K562 (cell line): Measurements from ENCODE around the gene ACOX2. TPM values are rescaled to one million over a fixed set of nuclear protein-coding genes. Genes with fewer than 3 reads are reported as not detected.

Experiments
- ATAC-seq: fragments of 200-7000 bp; cut with Tn5 transposase; 3 replicates; pipeline ENCODE4 v1.9.1; 2020; ENCODE audit warnings: moderate library complexity
- BruUV-seq: library from RNA; stranded (reverse); fragments of 400-500 nt; replicated peaks from 2 replicates; lab custom pipeline; 2021; lab: Mats Ljungman, UMichigan
- CTCF ChIA-PET: fragments of 300-600 bp; formaldehyde crosslinking; extraction: SDS; loops from one replicate; lab custom pipeline; 2021; ENCODE audit warnings: low intra/inter-chr PET ratio; lab: Yijun Ruan, JAX
- POLR2A ChIA-PET: fragments of 300-600, 350-650 bp; sonication (Branson Sonifier 250); formaldehyde crosslinking; extraction: SDS; loops from one replicate; lab custom pipeline; 2021; ENCODE audit warnings: antibody characterized with exemption, inconsistent platforms; lab: Yijun Ruan, JAX
- DNase-seq, 4 experiments: peaks; one replicate each; pipeline versions ENCODE4 v3.0.0 to v3.0.0-alpha.2; 2011 to 2018; ENCODE audit warnings: low spot score in 3 of 4, mixed read lengths in 3 of 4; ENCODE audit errors: extremely low read depth in 1 of 4
- FAIRE-seq: peaks from 2 replicates; lab custom pipeline; 2011; peaks lifted over from hg19 to GRCh38; lab: Jason Lieb, UNC
- H2AFZ ChIP-seq: 2 replicates; pipeline ENCODE4 v1.6.0; 2011; ENCODE audit warnings: low read depth, low read length, control low read depth, inconsistent platforms
- H3K27ac ChIP-seq: fragments of 200-600 bp; 3 replicates; pipeline ENCODE4 v1.8.0; 2011; ENCODE audit warnings: low read depth, mild to moderate bottlenecking, control low read depth, inconsistent platforms, low read length, moderate library complexity, mixed read lengths; ENCODE audit errors: extremely low read depth
- H3K27me3 ChIP-seq, 2 experiments: fragments of 300-600 bp in 1 of 2; 2 replicates in 1 of 2; 3 replicates in 1 of 2; pipeline versions ENCODE4 v1.6.0 to v1.8.0; 2011; ENCODE audit warnings: inconsistent platforms in 2 of 2, low read length in 2 of 2, mild to moderate bottlenecking in 1 of 2, mixed read lengths in 1 of 2, moderate library complexity in 1 of 2; ENCODE audit not compliant: control insufficient read depth in 2 of 2, insufficient read depth in 2 of 2
- H3K36me3 ChIP-seq: fragments of 300-600 bp; 3 replicates; pipeline ENCODE4 v1.8.0; 2011; ENCODE audit warnings: mild to moderate bottlenecking, low read length, inconsistent platforms; ENCODE audit not compliant: control insufficient read depth, insufficient read depth
- H3K4me1 ChIP-seq, 2 experiments: fragments of 200-600 bp in 1 of 2; replicated peaks in 1 of 2; 2 replicates in 1 of 2; 3 replicates in 1 of 2; pipeline versions ENCODE4 v1.5.1 to v1.8.0; 2011; ENCODE audit warnings: inconsistent platforms in 2 of 2, low read length in 2 of 2, mild to moderate bottlenecking in 1 of 2, mixed read lengths in 1 of 2, moderate library complexity in 1 of 2; ENCODE audit not compliant: control insufficient read depth in 2 of 2, insufficient read depth in 2 of 2
- H3K4me2 ChIP-seq: 2 replicates; pipeline ENCODE4 v1.6.1; 2011; ENCODE audit warnings: low read length, control low read depth, inconsistent platforms, mixed read lengths; ENCODE audit not compliant: insufficient read depth
- H3K4me3 ChIP-seq: fragments of 200-600 bp; sonication (generic), shearing (Covaris generic); 2 replicates; pipeline ENCODE4 v1.5.1; 2016; ENCODE audit warnings: control low read depth, inconsistent platforms
- H3K79me2 ChIP-seq: fragments of 200-600 bp; 3 replicates; pipeline ENCODE4 v1.8.0; 2011; ENCODE audit warnings: low read length, inconsistent platforms; ENCODE audit not compliant: control insufficient read depth, insufficient read depth
- H3K9ac ChIP-seq, 2 experiments: 2 replicates each; pipeline versions ENCODE4 v1.6.0 to v1.6.1; 2011; ENCODE audit warnings: low read depth in 2 of 2, low read length in 2 of 2, control low read depth in 1 of 2, inconsistent platforms in 1 of 2, mild to moderate bottlenecking in 1 of 2, mixed read lengths in 1 of 2; ENCODE audit not compliant: insufficient read depth in 1 of 2
- H3K9me1 ChIP-seq: one replicate; pipeline ENCODE4 v1.6.0; 2011; ENCODE audit warnings: inconsistent platforms, mild to moderate bottlenecking, low read length, moderate library complexity; ENCODE audit not compliant: control insufficient read depth, insufficient read depth
- H3K9me3 ChIP-seq: replicated peaks from 2 replicates; pipeline ENCODE4 v1.5.1; 2011; ENCODE audit warnings: low read depth, low read length, inconsistent platforms; ENCODE audit not compliant: control insufficient read depth, insufficient read depth
- H4K20me1 ChIP-seq: replicated peaks from 2 replicates; pipeline ENCODE4 v1.6.1; 2011; ENCODE audit warnings: low read length, inconsistent platforms, mixed read lengths; ENCODE audit not compliant: control insufficient read depth, insufficient read depth
- CCNT2 ChIP-seq: IDR thresholded peaks from 2 replicates; pipeline ENCODE4 v1.6.1; 2011; ENCODE audit warnings: borderline replicate concordance, low read depth, mild to moderate bottlenecking, moderate library complexity, mixed read lengths, low read length; ENCODE audit not compliant: insufficient read length; ENCODE audit errors: extremely low read depth
- POLR2G ChIP-seq: fragments of 200-400 bp; formaldehyde crosslinking; IDR thresholded peaks from 2 replicates; pipeline ENCODE4 v1.6.1; 2017; ENCODE audit warnings: low read depth, mild to moderate bottlenecking, antibody characterized with exemption, low read length, moderate library complexity
- RHOXF2B ChIP-seq: fragments of 250-450 bp; sonication (Bioruptor Pico); conservative IDR thresholded peaks from 2 replicates; pipeline ENCODE4 v1.5.1; 2021
- RREB1 ChIP-seq: fragments of 250-450 bp; sonication (Bioruptor Pico); IDR thresholded peaks from 2 replicates; pipeline ENCODE4 v1.4.0; 2020
- ZBTB8A ChIP-seq: fragments of 450-650 bp; IDR thresholded peaks from 2 replicates; pipeline ENCODE4 v1.6.1; 2018; ENCODE audit warnings: mild to moderate bottlenecking, moderate library complexity; ENCODE audit not compliant: partially characterized antibody
- ZNF253 ChIP-seq: fragments of 250-450 bp; sonication (Bioruptor Pico); conservative IDR thresholded peaks from 2 replicates; pipeline ENCODE4 v1.6.1; 2021; ENCODE audit warnings: mild to moderate bottlenecking
- ZNF41 ChIP-seq: fragments of 250-450 bp; sonication (Bioruptor Pico); conservative IDR thresholded peaks from 2 replicates; pipeline ENCODE4 v1.4.0; 2020; ENCODE audit warnings: mild to moderate bottlenecking
- ZNF778 ChIP-seq: fragments of 450-650 bp; formaldehyde crosslinking; IDR thresholded peaks from 2 replicates; pipeline ENCODE4 v1.4.0; 2020; ENCODE audit warnings: mild to moderate bottlenecking, moderate library complexity
- WGBS: fragments of 100-300 bp; shearing (Covaris generic); methylation state at CpG from one replicate; pipeline ENCODE4 v1.1.6; 2016; ENCODE audit warnings: low coverage, mixed read lengths; ENCODE audit not compliant: insufficient coverage; ENCODE audit errors: missing lambda C conversion rate; 5-methylcytosine and 5-hydroxymethylcytosine counted together
- in situ Hi-C: fragments of 300-500 bp; cut with MboI; formaldehyde crosslinking; loops from 4 replicates; pipeline ENCODE4 v1.15.0; 2018; ENCODE audit warnings: inconsistent platforms, mixed read lengths
- intact Hi-C: fragments of 100-400 bp; cut with micrococcal nuclease; formaldehyde crosslinking; loops from 2 replicates; pipeline ENCODE4 v1.14.2; 2022
- polyA plus RNA-seq, 8 experiments: library from polyadenylated mRNA; depleted of rRNA in 4 of 8; stranded (reverse) in 5 of 8; unstranded in 3 of 8; fragments of >200 nt; fragmentation: Nextera tagmentation in 2 of 8; fragmentation: Illumina TruSeq in 1 of 8; extraction: Ambion mirVana in 2 of 8; extraction: Trizol in 1 of 8; gene quantifications; 2 replicates each; pipeline versions ENCODE4 v1.2.1 to v1.2.3, GENCODE V29; 2011 to 2014; ENCODE audit warnings: inconsistent platforms in 1 of 8, missing spikeins in 1 of 8
- total RNA-seq, 7 experiments: library from RNA; depleted of rRNA in 6 of 7; stranded (reverse); fragments of >200 nt in 6 of 7; fragmentation: Illumina TruSeq in 2 of 7; extraction: Trizol in 2 of 7; gene quantifications; 2 replicates each; pipeline versions ENCODE4 v1.2.1 to v1.2.3, GENCODE V29; 2011 to 2021; ENCODE audit warnings: low replicate concordance in 1 of 7
- TF ChIP-seq, protein P1 (sequence below), 2 experiments: fragments of 200-800 bp in 1 of 2; sonication (Bioruptor generic) in 1 of 2; sonication (generic) in 1 of 2; formaldehyde crosslinking in 1 of 2; IDR thresholded peaks in 1 of 2; conservative IDR thresholded peaks in 1 of 2; 2 replicates each; pipeline versions ENCODE4 v1.5.0 to v1.6.1; 2016 to 2020; ENCODE audit warnings: missing compliant biosample characterization in 1 of 2, missing genetic modification characterization in 1 of 2, missing genetic modification reagents in 1 of 2

ACOX2 gene
- total and polyA plus RNA-seq, 9 of the 15 experiments (the other 6 are each of a cell fraction or from before 2014, with no cell fraction given): 0.15 TPM; not detected in 8

GRCh38 chr3:58531956-58532355 is 5.0 kb downstream of the ACOX2 start (continued):
- no peak for TF ChIP-seq RREB1
- no peak for TF ChIP-seq ZNF253

DNA sequence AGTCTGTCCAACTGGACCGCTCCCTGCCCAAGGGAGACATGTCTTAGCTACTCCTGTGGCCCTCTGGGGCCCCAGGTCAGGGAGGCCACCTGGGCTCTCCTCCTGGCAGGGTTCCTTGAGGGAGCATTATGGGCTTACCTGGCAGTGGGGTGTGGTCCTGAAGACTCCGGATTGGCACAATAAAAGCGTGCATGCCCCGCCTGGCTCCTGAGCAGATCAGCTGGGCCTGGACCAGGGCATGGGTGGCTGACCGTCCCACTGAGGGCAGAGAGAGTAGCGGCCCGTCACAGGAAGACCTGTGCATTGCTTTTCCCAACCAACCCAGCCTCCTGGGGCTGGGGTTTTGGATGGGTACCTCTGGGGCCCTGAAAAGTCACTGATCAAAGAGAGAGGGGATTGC is 5.4 kb downstream of the ACOX2 start:
- DNase-seq: no peak
- TF ChIP-seq CCNT2 (no peak), RHOXF2B (no peak), ZNF778 (CRISPR knock-in tag) (no peak), ZNF41 (no peak), POLR2G (no peak), ZBTB8A (no peak)
- TF ChIP-seq, protein P1, sequence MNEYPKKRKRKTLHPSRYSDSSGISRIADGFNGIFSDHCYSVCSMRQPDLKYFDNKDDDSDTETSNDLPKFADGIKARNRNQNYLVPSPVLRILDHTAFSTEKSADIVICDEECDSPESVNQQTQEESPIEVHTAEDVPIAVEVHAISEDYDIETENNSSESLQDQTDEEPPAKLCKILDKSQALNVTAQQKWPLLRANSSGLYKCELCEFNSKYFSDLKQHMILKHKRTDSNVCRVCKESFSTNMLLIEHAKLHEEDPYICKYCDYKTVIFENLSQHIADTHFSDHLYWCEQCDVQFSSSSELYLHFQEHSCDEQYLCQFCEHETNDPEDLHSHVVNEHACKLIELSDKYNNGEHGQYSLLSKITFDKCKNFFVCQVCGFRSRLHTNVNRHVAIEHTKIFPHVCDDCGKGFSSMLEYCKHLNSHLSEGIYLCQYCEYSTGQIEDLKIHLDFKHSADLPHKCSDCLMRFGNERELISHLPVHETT (CRISPR knock-in tag; conservative IDR thresholded peaks at IDR 0.05 in 1 of 2, IDR thresholded peaks at IDR 0.05 in 1 of 2): no peak
- in situ Hi-C loops (loop anchor here (5.0 to 10.0 kb wide), 3 partner anchors 104 to 347 kb away; no protein-coding TSS in a partner anchor), intact Hi-C loops (loop anchor here (5.0 kb wide), 2 partner anchors 209 to 344 kb away; no protein-coding TSS in a partner anchor)
- no peak overlapping the region for H2AFZ ChIP-seq
- no peak overlapping the region for H3K4me3 ChIP-seq
- ChIA-PET CTCF (interaction anchor here (1.1 to 2.2 kb wide), 3 partner anchors 8 to 225 kb away, joined by 4 to 7 read pairs (median 4); partner anchors contain the start of gene HTD2), POLR2A (interaction anchor here (0.7 kb wide), 1 partner anchor 181 kb away, joined by 4 read pairs; no protein-coding TSS in a partner anchor)
- H3K9me3 ChIP-seq: no peaks in the 10 kb centered on the region
- no peak overlapping the region for H3K27ac ChIP-seq
- H3K27me3 ChIP-seq: peaks cover 0 to 5% of the 10 kb centered on the region in 2 experiments; a peak in 1 of 5 replicates
- H3K4me1 ChIP-seq: peaks cover 7 to 13% of the 10 kb centered on the region in 2 experiments; a peak in 3 of 5 replicates
- H3K4me2 ChIP-seq: no peak overlapping the region
- FAIRE-seq: no peak
- ATAC-seq: no peak
- H4K20me1 ChIP-seq: no peaks in the 10 kb centered on the region
- H3K9ac ChIP-seq: no peak overlapping the region
- no TSS peak for BruUV-seq
- WGBS: 10% methylated on average over 7 of the region's 7 CpGs
- H3K36me3 ChIP-seq: no peaks in the 10 kb centered on the region
- no peaks in the 10 kb centered on the region for H3K79me2 ChIP-seq
- no peaks in the 10 kb centered on the region for H3K9me1 ChIP-seq
